Activated gamma-delta T cell treated with Interleukin-2 at 50 U/mL for 16 hours (primary cell): ENCODE results near the gene LRBA.

ENCODE experiments used
- DNase-seq: peaks from one replicate; pipeline ENCODE4 v3.0.0-alpha.2; 2020

Gene LRBA

GRCh38 chr4:150252741-150253140, 762.3 kb downstream of the LRBA start:
- no peak for DNase-seq

- no peak for DNase-seq
Observed at GRCh38 chr4:150252306-150252705, 762.8 kb downstream of the LRBA start.

- DNase-seq: no peak
Observed at GRCh38 chr4:150251752-150252190, 763.3 kb downstream of the LRBA start.

- DNase-seq: no peak
Observed at GRCh38 chr4:150250998-150251651, 764.0 kb downstream of the LRBA start.

- DNase-seq: no peak
Observed at GRCh38 chr4:150250293-150250997, 764.6 kb downstream of the LRBA start.

- no peak for DNase-seq
Observed at GRCh38 chr4:150248181-150248580, 766.9 kb downstream of the LRBA start.

GRCh38 chr4:150247184-150247583, 767.9 kb downstream of the LRBA start:
- no peak for DNase-seq

GRCh38 chr4:150244600-150244999, 770.5 kb downstream of the LRBA start:
- no peak for DNase-seq

GRCh38 chr4:150243932-150244331, 771.2 kb downstream of the LRBA start:
- no peak for DNase-seq

- DNase-seq: no peak
Observed at GRCh38 chr4:150242820-150243458, 772.1 kb downstream of the LRBA start.

GRCh38 chr4:150240011-150240410, 775.1 kb downstream of the LRBA start:
- DNase-seq: no peak

- DNase-seq: no peak
Observed at GRCh38 chr4:150238591-150238990, 776.5 kb downstream of the LRBA start.

GRCh38 chr4:150237110-150237872, 777.8 kb downstream of the LRBA start:
- DNase-seq: no peak

- no peak for DNase-seq
Observed at GRCh38 chr4:150236626-150237025, 778.5 kb downstream of the LRBA start.

GRCh38 chr4:150235808-150236271, 779.2 kb downstream of the LRBA start:
- no peak for DNase-seq

GRCh38 chr4:150235317-150235716, 779.8 kb downstream of the LRBA start:
- no peak for DNase-seq

GRCh38 chr4:150234246-150234645, 780.8 kb downstream of the LRBA start:
- no peak for DNase-seq

GRCh38 chr4:150232029-150232428, 783.1 kb downstream of the LRBA start:
- DNase-seq: no peak

- DNase-seq: no peak
Observed at GRCh38 chr4:150231107-150231770, 783.8 kb downstream of the LRBA start.

- DNase-seq: no peak
Observed at GRCh38 chr4:150230561-150230960, 784.5 kb downstream of the LRBA start.

- DNase-seq: no peak
Observed at GRCh38 chr4:150229520-150229919, 785.6 kb downstream of the LRBA start.

GRCh38 chr4:150224896-150225591, 790.0 kb downstream of the LRBA start:
- DNase-seq: no peak
